ENCODE results near the gene SLC6A7. TPM values are rescaled to one million over a fixed set of nuclear protein-coding genes. Genes with fewer than 3 reads are reported as not detected.

SLC6A7 gene
- total RNA-seq, 1 donor from 2014 or later: not detected

DNA sequence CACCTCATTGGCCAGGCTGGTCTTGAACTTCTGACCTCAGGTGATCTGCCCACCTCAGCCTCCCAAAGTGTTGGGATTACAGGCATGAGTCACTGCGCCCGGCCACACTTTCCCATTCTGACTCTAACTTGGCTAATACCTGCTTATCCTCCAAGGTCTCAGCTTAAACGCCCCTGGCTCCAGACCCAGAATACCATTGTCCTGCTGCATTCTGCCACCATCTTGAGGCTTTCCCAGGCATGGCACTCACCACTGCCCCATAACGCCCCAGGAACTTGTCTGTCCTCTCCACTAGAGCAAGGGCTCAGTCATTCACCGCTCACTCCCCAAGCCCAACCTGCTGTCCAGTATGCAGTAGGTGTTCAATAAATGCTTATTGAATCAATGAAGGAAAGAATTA lies 59.9 kb downstream of the SLC6A7 start:
- TF ChIP-seq, protein P1, sequence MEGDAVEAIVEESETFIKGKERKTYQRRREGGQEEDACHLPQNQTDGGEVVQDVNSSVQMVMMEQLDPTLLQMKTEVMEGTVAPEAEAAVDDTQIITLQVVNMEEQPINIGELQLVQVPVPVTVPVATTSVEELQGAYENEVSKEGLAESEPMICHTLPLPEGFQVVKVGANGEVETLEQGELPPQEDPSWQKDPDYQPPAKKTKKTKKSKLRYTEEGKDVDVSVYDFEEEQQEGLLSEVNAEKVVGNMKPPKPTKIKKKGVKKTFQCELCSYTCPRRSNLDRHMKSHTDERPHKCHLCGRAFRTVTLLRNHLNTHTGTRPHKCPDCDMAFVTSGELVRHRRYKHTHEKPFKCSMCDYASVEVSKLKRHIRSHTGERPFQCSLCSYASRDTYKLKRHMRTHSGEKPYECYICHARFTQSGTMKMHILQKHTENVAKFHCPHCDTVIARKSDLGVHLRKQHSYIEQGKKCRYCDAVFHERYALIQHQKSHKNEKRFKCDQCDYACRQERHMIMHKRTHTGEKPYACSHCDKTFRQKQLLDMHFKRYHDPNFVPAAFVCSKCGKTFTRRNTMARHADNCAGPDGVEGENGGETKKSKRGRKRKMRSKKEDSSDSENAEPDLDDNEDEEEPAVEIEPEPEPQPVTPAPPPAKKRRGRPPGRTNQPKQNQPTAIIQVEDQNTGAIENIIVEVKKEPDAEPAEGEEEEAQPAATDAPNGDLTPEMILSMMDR (conservative IDR thresholded peaks at IDR 0.05; ENCODE audit: low read depth, low read length): no peak
- no peak for DNase-seq (ENCODE audit: low read depth)
- H3K4me3 ChIP-seq (ENCODE audit: low read depth, low read length): no peak overlapping the region

DNA sequence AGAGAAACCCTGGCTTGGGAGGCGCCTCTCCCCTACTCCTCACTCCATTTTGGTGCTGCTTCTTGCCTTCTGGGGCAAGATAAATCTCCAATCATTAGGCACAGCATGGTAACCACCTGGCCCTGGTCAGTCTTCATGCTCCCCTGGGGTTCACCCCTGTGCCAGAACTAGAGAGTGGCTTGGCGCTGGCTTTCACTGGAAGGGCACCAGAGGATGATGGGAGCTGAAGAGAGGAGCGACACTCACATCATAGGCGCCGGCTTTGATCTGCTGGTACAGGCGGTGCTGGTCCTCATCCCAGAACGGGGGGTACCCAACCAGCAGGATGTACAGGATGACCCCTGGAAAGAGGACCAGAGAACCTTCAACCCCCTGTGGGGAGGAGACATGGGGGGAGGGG lies 61.6 kb downstream of the SLC6A7 start:
- no peak for DNase-seq (ENCODE audit: low read depth)
- H3K4me3 ChIP-seq (ENCODE audit: low read depth, low read length): no peak overlapping the region
- TF ChIP-seq, protein P1 (conservative IDR thresholded peaks at IDR 0.05; ENCODE audit: low read depth, low read length): no peak

DNA sequence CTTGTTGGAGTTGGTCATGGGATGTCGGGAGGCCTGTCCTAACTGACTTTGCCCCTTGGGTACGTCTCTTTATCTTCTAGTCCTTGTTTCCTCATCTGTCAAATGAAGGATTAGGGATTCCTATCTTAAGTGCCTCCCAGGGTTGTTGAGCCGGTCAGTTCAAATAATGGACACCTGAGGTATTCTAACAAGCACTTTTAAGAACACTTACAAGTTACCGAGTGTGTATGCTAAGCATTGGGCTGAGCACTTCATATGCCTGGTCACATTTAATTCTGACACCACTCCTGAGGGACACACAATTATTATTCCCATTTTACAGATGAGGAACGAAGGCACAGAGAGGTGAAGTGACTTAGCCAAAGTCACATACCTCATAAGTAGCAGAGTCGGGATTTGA lies 62.6 kb downstream of the SLC6A7 start:
- no peak for DNase-seq (ENCODE audit: low read depth)
- TF ChIP-seq, protein P1 (conservative IDR thresholded peaks at IDR 0.05; ENCODE audit: low read depth, low read length): no peak
- no peak overlapping the region for H3K4me3 ChIP-seq (ENCODE audit: low read depth, low read length)

DNA sequence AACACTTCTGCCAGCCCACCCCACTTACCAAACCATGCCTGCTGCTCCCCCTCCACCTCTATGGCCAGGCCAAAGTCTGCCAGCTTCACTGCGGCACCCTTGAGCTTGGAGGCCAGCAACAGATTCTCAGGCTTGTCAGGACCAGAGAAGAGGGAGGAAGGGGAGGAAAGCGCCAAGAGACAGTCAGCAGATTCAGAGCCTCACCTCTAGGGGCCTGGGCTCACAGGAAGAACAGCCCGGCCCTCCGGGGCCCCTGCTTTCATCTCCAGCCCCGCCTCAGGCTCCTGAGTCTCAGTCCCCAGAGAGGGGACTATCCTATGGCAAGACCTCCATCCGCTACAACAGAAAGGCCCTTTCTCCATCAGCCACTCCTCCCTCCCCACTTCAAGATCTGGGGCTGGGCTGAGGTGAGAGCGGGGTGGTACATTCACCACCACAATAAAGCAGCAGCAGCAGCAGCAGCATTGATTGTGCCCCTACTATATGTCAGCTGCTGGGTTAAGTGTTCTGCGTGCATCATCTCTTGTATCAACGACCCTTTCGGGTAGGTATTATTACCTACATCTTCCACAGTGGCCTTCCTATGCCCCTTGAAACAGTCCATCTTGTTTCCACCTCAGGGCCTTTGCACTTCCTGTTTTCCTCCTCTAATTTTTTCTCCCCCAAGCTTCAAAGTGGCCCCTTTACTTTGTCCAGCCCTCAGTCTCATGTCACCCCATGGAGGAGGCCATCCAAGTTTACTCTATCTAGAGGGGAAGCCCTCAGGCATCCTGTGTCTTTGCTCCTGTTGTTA lies 63.8 kb downstream of the SLC6A7 start:
- no peak for DNase-seq (ENCODE audit: low read depth)
- TF ChIP-seq, protein P1 (conservative IDR thresholded peaks at IDR 0.05; ENCODE audit: low read depth, low read length): no peak
- no peak overlapping the region for H3K4me3 ChIP-seq (ENCODE audit: low read depth, low read length)

DNA sequence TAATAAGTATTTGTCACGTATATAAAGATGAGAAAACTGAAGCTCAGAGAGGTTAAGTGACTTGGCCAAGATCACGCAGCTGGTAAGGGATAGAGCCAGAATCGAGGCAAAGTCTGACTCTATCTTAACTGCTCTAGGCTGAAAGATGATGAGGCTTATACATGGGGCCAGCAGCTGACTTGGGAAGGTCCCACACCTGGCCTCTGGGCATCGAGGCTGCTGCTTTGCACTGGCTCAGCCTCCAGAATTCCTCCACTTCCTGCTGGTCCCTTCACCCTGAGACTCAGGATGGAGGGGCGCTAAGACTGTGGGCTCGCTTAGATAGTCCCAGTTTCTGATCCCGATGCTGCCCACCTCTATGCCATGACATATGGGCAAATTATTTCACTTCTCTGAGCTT lies 64.5 kb downstream of the SLC6A7 start:
- TF ChIP-seq, protein P1 (conservative IDR thresholded peaks at IDR 0.05; ENCODE audit: low read depth, low read length): no peak
- no peak for DNase-seq (ENCODE audit: low read depth)
- H3K4me3 ChIP-seq (ENCODE audit: low read depth, low read length): no peak overlapping the region

DNA sequence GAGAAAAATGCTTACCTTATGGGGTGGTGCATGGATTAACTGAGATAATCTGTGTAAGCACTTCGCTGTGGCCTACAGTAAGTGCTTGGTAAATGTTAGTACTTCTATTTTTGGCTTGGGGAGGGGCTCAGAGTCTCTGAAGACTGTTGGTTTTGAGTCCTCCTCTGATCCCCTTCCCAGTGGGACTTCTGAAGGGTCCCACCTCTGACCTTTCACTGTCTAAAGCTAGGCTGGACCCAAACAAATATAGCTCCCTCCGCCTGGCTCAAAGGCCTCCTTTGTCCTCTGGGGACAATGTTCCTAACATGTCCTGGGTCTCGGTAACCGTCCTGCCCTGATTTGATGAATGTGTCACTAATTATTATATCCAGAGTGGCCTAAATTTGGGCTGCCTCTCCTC lies 64.9 kb downstream of the SLC6A7 start:
- no peak for DNase-seq (ENCODE audit: low read depth)
- TF ChIP-seq, protein P1 (conservative IDR thresholded peaks at IDR 0.05; ENCODE audit: low read depth, low read length): no peak
- no peak overlapping the region for H3K4me3 ChIP-seq (ENCODE audit: low read depth, low read length)

Measured in epithelial cell of proximal tubule (primary cell).